Bronchial epithelial cell (primary cell): ENCODE results near the gene IGFLR1. TPM values are rescaled to one million over a fixed set of nuclear protein-coding genes. Genes with fewer than 3 reads are reported as not detected.

Source experiments
- DNase-seq: peaks from one replicate; pipeline ENCODE4 v3.0.0-alpha.2; 2010; ENCODE audit warnings: low read depth
- FAIRE-seq: peaks from 2 replicates; lab custom pipeline; 2011; peaks lifted over from hg19 to GRCh38; lab: Jason Lieb, UNC
- H3K27me3 ChIP-seq: 2 replicates; pipeline ENCODE4 v1.5.1; 2011; ENCODE audit warnings: low read length; ENCODE audit not compliant: control insufficient read depth, insufficient read depth
- H3K36me3 ChIP-seq: 2 replicates; pipeline ENCODE4 v1.5.1; 2011; ENCODE audit warnings: low read length; ENCODE audit not compliant: control insufficient read depth, insufficient read depth
- H3K4me3 ChIP-seq: 2 replicates; pipeline ENCODE4 v1.5.1; 2011; ENCODE audit warnings: mild to moderate bottlenecking, low read depth, low read length, control low read depth
- CTCF ChIP-seq: IDR thresholded peaks from 2 replicates; pipeline ENCODE4 v1.5.1; 2011; ENCODE audit warnings: mild to moderate bottlenecking, moderate library complexity, low read length, control low read depth, inconsistent platforms; ENCODE audit not compliant: insufficient read depth, severe bottlenecking
- total RNA-seq: library from RNA; depleted of rRNA; stranded (reverse); fragments of >200 nt; gene quantifications from 2 replicates; pipeline ENCODE4 v1.2.1, GENCODE V29; 2014

IGFLR1 gene
- total RNA-seq, 1 donor from 2014 or later: 0.26 TPM

- no peak for FAIRE-seq
- Histone ChIP-seq H3K27me3 (no peaks in the 10 kb centered on the region), H3K36me3 (peaks cover 16% of the 10 kb centered on the region), H3K4me3 (no peak overlapping the region)
- DNase-seq: no peak
- no peak for TF ChIP-seq CTCF
Measured at GRCh38 chr19:35767288-35768081, 25.2 kb upstream of the IGFLR1 start.

- no peak for DNase-seq
- FAIRE-seq: no peak
- H3K27me3 ChIP-seq: no peaks in the 10 kb centered on the region
- H3K4me3 ChIP-seq: no peak overlapping the region
- TF ChIP-seq CTCF: no peak
- peaks cover 21% of the 10 kb centered on the region for H3K36me3 ChIP-seq
Measured at GRCh38 chr19:35766571-35767104, 24.4 kb upstream of the IGFLR1 start.

- Histone ChIP-seq H3K27me3 (no peaks in the 10 kb centered on the region), H3K4me3 (no peak overlapping the region), H3K36me3 (peaks cover 22% of the 10 kb centered on the region)
- DNase-seq: no peak
- TF ChIP-seq CTCF: no peak
- FAIRE-seq: no peak
Measured at GRCh38 chr19:35764432-35765315, 22.4 kb upstream of the IGFLR1 start.

- Histone ChIP-seq H3K27me3 (no peaks in the 10 kb centered on the region), H3K36me3 (peaks cover 17% of the 10 kb centered on the region), H3K4me3 (no peak overlapping the region)
- no peak for TF ChIP-seq CTCF
- no peak for FAIRE-seq
- DNase-seq: peak; percentile 36
Measured at GRCh38 chr19:35760711-35761349, 18.6 kb upstream of the IGFLR1 start.

GRCh38 chr19:35759697-35760096 is 17.4 kb upstream of the IGFLR1 start:
- FAIRE-seq (no peak), DNase-seq (no peak)
- H3K27me3 ChIP-seq: no peaks in the 10 kb centered on the region
- no peak for TF ChIP-seq CTCF
- H3K36me3 ChIP-seq: peaks cover 12% of the 10 kb centered on the region
- H3K4me3 ChIP-seq: no peak overlapping the region
